Endodermal cell (in vitro differentiated cells): ENCODE results near the gene LEF1. TPM values are rescaled to one million over a fixed set of nuclear protein-coding genes. Genes with fewer than 3 reads are reported as not detected.

Experiments
- DNase-seq: peaks from one replicate; pipeline ENCODE4 v3.0.0-alpha.2; 2017
- H3K27ac ChIP-seq: 2 replicates; pipeline ENCODE4 v1.5.1; 2013; ENCODE audit warnings: mild to moderate bottlenecking, low read depth, low read length, moderate library complexity
- H3K27me3 ChIP-seq: 2 replicates; pipeline ENCODE4 v1.6.1; 2013; ENCODE audit warnings: mild to moderate bottlenecking, low read length, moderate library complexity; ENCODE audit not compliant: insufficient read depth, control insufficient read depth, poor library complexity, severe bottlenecking
- H3K36me3 ChIP-seq: 2 replicates; pipeline ENCODE4 v1.7.0; 2013; ENCODE audit warnings: mild to moderate bottlenecking, low read length, moderate library complexity; ENCODE audit not compliant: control insufficient read depth, insufficient read depth
- H3K4me1 ChIP-seq: one replicate; pipeline ENCODE4 v1.7.0; 2013; ENCODE audit warnings: low read length; ENCODE audit not compliant: control insufficient read depth, insufficient read depth
- H3K4me3 ChIP-seq: 2 replicates; pipeline ENCODE4 v1.5.1; 2013; ENCODE audit warnings: mild to moderate bottlenecking, low read length, moderate library complexity
- H3K9ac ChIP-seq: 2 replicates; pipeline ENCODE4 v1.6.1; 2013; ENCODE audit warnings: mild to moderate bottlenecking, low read length, moderate library complexity; ENCODE audit not compliant: poor library complexity, severe bottlenecking; ENCODE audit errors: extremely low read depth
- H3K9me3 ChIP-seq: 2 replicates; pipeline ENCODE4 v1.6.1; 2013; ENCODE audit warnings: mild to moderate bottlenecking, low read length, moderate library complexity; ENCODE audit not compliant: control insufficient read depth
- H3K27ac Mint-ChIP-seq: 2 replicates; pipeline ENCODE4 v1.8.0; 2020; ENCODE audit warnings: mixed read lengths
- H3K27me3 Mint-ChIP-seq: 2 replicates; pipeline ENCODE4 v1.8.0; 2021; ENCODE audit warnings: mild to moderate bottlenecking, mixed read lengths; ENCODE audit not compliant: insufficient read depth
- H3K36me3 Mint-ChIP-seq: 2 replicates; pipeline ENCODE4 v1.8.0; 2020; ENCODE audit warnings: low read depth, mixed read lengths
- H3K4me1 Mint-ChIP-seq: 2 replicates; pipeline ENCODE4 v1.8.0; 2020; ENCODE audit warnings: mixed read lengths
- H3K4me3 Mint-ChIP-seq: 2 replicates; pipeline ENCODE4 v1.8.0; 2020; ENCODE audit warnings: mild to moderate bottlenecking, moderate library complexity, mixed read lengths
- H3K9me3 Mint-ChIP-seq: 2 replicates; pipeline ENCODE4 v1.8.0; 2020; ENCODE audit warnings: mild to moderate bottlenecking, mixed read lengths
- CTCF ChIP-seq: fragments of 200-600 bp; sonication (generic); conservative IDR thresholded peaks from 2 replicates; pipeline ENCODE4 v1.5.0; 2021; ENCODE audit warnings: antibody characterized with exemption, mild to moderate bottlenecking
- WGBS, 2 experiments: methylation state at CpG; one replicate each; pipeline versions ENCODE4 v1.1.5 to v1.1.7; 2013; ENCODE audit warnings: missing lambda C conversion rate in 2 of 2, mixed read lengths in 1 of 2; ENCODE audit not compliant: insufficient coverage in 1 of 2, insufficient read length in 1 of 2; 5-methylcytosine and 5-hydroxymethylcytosine counted together
- total RNA-seq, 2 donors: library from RNA; stranded (reverse); fragmentation: NEBNext Ultra II Directional in 1 of 2; extraction: Animal tissue kit (Norgen Biotek cat#: 25700) in 1 of 2; gene quantifications; 2 replicates in 1 of 2; 3 replicates in 1 of 2; pipeline ENCODE4 v1.2.1, GENCODE V29; 2021

LEF1 gene
- total RNA-seq, 2 donors from 2014 or later, result 0.95 to 1.6 TPM

- H3K9me3 ChIP-seq, result no peaks in the 10 kb centered on the region
- H3K36me3 ChIP-seq, result no peaks in the 10 kb centered on the region
- H3K27me3 ChIP-seq, result no peaks in the 10 kb centered on the region
- Mint-ChIP-seq H3K27me3 (no peaks in the 10 kb centered on the region), H3K27ac (no peak overlapping the region), H3K4me1 (no peaks in the 10 kb centered on the region), H3K36me3 (no peaks in the 10 kb centered on the region), H3K4me3 (no peak overlapping the region), H3K9me3 (no peaks in the 10 kb centered on the region)
- TF ChIP-seq CTCF, result no peak
- no peaks in the 10 kb centered on the region for H3K4me1 ChIP-seq
- H3K27ac ChIP-seq, result no peak overlapping the region
- no peak overlapping the region for H3K9ac ChIP-seq
- no peak overlapping the region for H3K4me3 ChIP-seq
- 75 to 87% methylated on average over 1 to 3 of the region's 3 CpGs for WGBS, 2 experiments
- DNase-seq, result no peak
Observed at GRCh38 chr4:108055787-108056186, 112.9 kb downstream of the LEF1 start.

GRCh38 chr4:108054025-108054638, 114.6 kb downstream of the LEF1 start:
- Histone ChIP-seq H3K27me3 (no peaks in the 10 kb centered on the region), H3K36me3 (no peaks in the 10 kb centered on the region), H3K4me1 (no peaks in the 10 kb centered on the region), H3K9ac (no peak overlapping the region), H3K27ac (no peak overlapping the region), H3K4me3 (no peak overlapping the region), H3K9me3 (no peaks in the 10 kb centered on the region)
- Mint-ChIP-seq H3K4me1 (no peaks in the 10 kb centered on the region), H3K27me3 (no peaks in the 10 kb centered on the region), H3K36me3 (no peaks in the 10 kb centered on the region), H3K27ac (no peak overlapping the region), H3K9me3 (no peaks in the 10 kb centered on the region), H3K4me3 (no peak overlapping the region)
- 95 to 97% methylated on average over 16 of the region's 16 CpGs for WGBS, 2 experiments
- no peak for DNase-seq
- no peak for TF ChIP-seq CTCF

GRCh38 chr4:108053251-108053711, 115.5 kb downstream of the LEF1 start:
- H3K27me3 Mint-ChIP-seq, result no peaks in the 10 kb centered on the region
- no peak overlapping the region for H3K4me3 Mint-ChIP-seq
- H3K9me3 Mint-ChIP-seq, result no peaks in the 10 kb centered on the region
- no peak for DNase-seq
- no peaks in the 10 kb centered on the region for H3K27me3 ChIP-seq
- no peaks in the 10 kb centered on the region for H3K4me1 Mint-ChIP-seq
- H3K9ac ChIP-seq, result no peak overlapping the region
- no peak overlapping the region for H3K4me3 ChIP-seq
- H3K36me3 Mint-ChIP-seq, result no peaks in the 10 kb centered on the region
- no peaks in the 10 kb centered on the region for H3K9me3 ChIP-seq
- WGBS, 2 experiments, result 92 to 100% methylated on average over 1 of the region's 1 CpG
- H3K36me3 ChIP-seq, result no peaks in the 10 kb centered on the region
- H3K4me1 ChIP-seq, result no peaks in the 10 kb centered on the region
- H3K27ac Mint-ChIP-seq, result no peak overlapping the region
- H3K27ac ChIP-seq, result no peak overlapping the region
- TF ChIP-seq CTCF, result no peak
